Measurements from ENCODE around the gene TRIP11. TPM values are rescaled to one million over a fixed set of nuclear protein-coding genes. Genes with fewer than 3 reads are reported as not detected.

Gene TRIP11
- 5.7 to 9.9 TPM (median 7.8 TPM) in 5 replicates for total RNA-seq (2022; extraction: Qiagen RNA extraction)

DNA sequence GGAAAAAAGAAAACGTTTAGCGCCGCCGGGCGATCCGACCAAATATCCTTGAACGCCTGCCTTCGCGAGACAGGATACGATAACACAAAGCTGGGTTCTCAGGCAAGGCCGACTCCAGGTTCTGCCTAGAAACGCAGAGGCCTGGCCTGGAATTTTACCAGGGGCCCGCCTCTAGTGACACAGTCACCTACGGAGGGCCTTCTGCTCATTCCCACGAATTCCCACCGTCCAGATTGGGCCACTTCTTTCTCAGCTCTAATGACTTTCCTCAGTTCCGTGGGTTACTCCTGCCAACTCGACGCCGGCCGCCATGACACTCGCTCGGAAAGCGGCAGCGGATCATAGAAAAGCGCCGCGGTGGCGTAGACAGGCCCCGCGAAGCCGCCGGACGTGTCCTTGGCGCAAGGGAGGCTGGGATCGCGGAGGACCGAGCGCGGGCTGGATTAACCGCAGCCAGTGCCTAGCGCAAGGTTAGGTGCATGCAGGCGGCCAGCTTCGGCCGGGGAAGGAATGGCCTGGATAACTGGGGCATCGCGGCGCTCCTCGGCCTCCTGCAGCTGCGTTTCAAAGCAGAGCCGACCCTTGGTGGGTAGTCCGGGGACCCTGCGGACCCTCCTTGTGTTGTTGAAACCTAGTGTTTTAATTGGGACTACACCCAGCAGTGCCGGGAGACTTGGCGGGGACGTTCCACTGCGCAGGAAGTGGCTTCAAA is at the start of gene TRIP11:
TRIP11 (minus strand) TSS at position 341 of the 712 bp plus-strand sequence. CDS start 374 bp downstream, outside the sequence.

DNA sequence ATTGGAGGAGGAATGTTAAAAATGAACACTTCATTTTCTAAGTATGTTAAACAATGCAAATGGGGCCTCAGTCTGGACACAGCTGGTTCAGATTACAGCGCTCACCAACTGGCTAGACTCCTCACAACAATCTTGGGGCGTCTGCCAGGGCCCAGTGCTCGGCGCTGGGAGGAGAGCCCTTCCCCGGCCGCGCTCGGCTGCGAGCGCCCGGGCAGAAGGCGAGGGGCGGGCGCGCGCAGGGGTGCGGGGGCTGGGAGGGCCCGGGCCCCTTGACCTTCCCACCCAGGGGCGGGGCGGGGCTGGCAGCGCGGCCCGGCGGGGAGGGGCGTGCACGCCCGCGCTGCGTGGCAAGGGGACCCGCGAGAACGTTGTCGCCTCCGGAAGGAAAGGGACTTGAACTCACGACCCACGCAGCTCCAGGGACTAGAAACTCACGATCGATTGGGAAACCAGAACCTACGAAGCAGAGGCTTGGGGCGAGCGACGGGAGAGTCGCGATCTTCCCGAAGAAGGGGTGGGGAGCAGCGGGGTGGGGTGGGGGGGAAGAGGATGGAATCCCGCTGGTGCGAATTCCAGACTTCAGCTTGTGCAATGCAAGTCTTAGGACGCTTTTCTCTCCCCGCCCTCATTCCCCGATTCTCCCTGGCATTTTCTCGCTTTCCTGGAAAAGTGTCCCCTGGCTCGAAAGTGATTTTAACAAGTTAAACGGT is 92.2 kb downstream of the TRIP11 start, which contains the start of gene FBLN5:
FBLN5 (minus strand) TSS at position 220 of the 710 bp plus-strand sequence. CDS start 465 bp downstream, outside the sequence.

Other genes with a start within 250 kb of the TRIP11 start
- 0.54 to 0.70 TPM (median 0.64 TPM) in 5 replicates for gene TC2N, start 172.5 kb downstream of the TRIP11 start, total RNA-seq (2022; extraction: Qiagen RNA extraction)
- gene FBLN5, start 92.4 kb downstream of the TRIP11 start, total RNA-seq (2022; extraction: Qiagen RNA extraction) = 2.4 to 3.3 TPM (median 2.8 TPM) in 5 replicates
- 21.2 to 45.6 TPM (median 24.4 TPM) in 5 replicates for gene ATXN3, start 66.5 kb upstream of the TRIP11 start, total RNA-seq (2022; extraction: Qiagen RNA extraction)
- 325 to 413 TPM (median 343 TPM) in 5 replicates for gene NDUFB1, start 81.6 kb upstream of the TRIP11 start, total RNA-seq (2022; extraction: Qiagen RNA extraction)
- 33.4 to 44.1 TPM (median 41.1 TPM) in 5 replicates for gene CPSF2, start 81.9 kb upstream of the TRIP11 start, total RNA-seq (2022; extraction: Qiagen RNA extraction)

All from A549 treated with CORT108297 at 1 μM for 4 hours (cell line).